HG02642 (cell line): ENCODE results near the gene ANO2.

Experiments
- ATAC-seq: cut with Tn5 transposase; IDR thresholded peaks from one replicate; pipeline ENCODE4 v1.9.1; 2021; ENCODE audit warnings: mild to moderate bottlenecking; ENCODE audit not compliant: unreplicated experiment, poor library complexity

The ANO2 gene

DNA sequence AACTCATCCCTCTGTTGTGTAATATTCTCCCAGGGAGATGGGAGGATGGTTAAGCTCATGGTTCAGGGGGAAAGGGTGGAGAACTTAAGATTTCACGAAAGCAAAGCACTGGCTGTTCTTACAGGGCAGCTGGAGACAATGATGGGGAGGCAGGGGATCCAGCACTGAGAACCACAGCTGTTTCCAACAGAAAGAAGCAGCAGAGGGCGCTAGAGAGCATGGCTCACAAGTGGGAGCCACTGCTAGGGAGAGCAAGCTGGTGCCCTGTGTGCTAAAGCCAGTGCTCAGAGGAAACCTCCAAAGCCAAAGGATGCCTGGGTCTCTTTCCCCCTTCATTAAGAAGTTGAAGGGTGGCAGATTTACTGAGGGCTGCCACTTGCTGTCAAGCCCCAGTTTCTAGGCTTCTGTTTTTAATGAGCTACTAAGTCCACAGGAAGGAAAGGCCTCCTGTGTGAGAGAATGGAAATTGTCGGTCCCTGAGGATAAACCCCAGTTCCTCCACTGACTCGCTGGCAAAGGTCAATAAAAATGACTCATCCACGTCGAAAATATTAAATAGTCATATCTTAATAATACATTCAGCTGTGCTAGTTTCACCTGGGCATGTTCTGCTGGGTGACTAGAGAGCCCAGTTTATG lies 199.7 kb downstream of the ANO2 start:
- ATAC-seq = peak; percentile 57

DNA sequence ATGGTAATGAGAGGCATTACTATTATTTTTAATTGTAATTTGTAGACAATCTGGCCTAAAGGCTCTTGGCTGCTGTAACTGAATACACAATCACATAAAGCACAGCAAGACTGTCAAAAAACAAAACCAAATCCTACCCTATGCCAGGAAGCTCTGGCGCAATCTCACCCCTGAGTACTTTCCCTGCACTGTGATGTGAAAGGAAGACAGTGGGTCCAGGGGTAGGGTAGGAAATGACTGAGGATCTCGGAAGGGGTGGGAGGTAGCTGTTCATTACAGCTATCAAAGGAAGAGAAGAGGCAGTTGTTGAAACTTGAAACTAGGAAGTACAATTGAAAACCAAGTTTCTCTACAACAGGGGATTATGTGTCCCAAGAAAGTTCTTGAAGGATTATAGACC lies 202.8 kb downstream of the ANO2 start:
- ATAC-seq = no peak

DNA sequence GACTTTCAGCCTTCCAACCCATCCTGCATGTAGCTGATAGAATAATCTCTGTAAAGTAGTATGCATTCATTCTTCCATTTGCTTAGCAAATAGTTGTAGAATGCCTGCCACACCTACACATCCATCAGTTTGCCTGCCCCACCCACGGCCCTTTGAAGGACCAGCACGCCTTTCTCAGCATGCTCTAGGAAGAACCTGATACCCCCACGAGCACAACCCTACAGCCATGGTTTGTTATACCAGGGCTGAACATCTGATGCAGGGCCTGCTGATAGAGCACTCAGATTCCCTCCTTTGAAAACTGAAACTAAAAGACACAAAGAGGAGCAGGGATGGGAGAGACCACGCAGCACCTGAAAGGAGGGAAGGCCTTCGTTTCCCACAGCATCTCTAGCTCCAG lies 205.1 kb downstream of the ANO2 start:
- no peak for ATAC-seq

DNA sequence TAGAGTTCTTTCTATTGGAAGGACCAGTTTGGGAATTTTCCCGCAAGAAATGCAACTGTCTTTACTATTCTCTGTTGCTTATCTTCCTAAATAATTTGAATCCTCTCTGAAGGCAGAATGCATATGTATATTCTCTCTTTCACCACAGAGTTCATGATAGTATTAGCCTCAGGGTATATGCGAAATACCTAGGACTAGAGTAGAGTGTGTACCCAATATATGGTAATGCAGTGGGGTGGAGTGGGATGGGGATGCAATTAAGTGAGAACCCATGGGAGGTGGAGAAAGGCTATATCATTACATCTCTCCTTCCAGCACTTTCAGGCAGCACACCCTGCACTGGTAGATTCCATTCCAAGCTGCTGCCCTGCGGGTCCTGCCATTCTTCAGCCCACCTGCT lies 207.3 kb downstream of the ANO2 start:
- ATAC-seq = no peak

DNA sequence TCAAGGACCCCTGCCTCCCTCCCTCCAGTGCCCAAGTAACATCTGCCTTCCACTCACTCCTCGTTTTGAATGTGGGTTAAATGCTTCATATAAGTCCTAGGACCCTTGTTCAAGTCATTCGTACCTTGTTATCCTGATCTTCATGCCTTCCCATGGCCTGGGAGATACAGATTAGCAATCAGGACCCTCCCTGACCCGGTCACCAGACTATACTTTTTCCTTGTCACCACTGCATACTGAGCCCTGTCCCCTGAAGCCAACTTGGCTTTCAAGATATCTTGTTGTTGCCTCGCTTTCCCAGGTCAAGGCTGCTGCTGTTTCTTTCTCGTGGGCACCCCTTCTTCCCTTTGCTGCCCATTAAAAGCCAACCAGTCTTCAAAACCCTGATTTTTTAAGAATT lies 208.5 kb downstream of the ANO2 start:
- ATAC-seq = no peak

DNA sequence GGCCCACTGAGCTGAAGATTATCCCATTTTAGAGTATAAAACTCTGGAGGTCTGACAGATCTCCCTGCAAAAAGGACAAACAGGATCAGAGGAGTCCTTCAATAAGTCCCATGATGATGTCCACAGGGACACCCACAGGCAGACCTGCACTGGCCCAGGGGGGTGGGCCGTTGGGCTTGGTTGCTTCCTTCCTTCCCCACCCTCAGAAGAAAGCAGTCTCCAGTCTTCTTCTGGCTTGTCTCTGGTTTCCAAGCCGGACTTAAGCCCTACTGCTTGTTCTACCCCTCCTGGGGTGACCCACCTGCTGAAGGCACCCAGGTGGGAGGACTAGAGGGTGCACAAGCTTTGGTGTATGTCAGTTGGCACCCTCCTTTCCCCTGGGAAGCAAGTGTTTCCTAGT lies 209.0 kb downstream of the ANO2 start:
- no peak for ATAC-seq

DNA sequence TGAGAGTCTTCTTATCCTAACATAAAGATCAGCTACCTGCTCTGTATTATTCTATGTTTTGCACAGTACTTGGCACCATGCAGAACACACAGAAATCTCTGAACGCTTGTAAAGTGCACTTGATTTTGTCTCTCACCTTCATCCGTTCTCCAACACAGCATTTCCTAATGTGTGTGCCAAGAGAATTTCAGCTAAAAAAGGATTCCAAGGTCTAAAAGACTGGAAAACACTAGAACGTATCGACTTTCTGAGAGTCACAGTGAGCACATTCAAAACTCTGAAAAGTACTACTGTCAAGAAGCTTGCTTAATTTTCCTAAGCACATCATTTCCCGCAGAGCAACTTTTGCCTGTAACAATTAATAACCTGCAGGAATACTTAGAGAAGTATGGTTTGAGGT lies 211.1 kb downstream of the ANO2 start:
- ATAC-seq = no peak

DNA sequence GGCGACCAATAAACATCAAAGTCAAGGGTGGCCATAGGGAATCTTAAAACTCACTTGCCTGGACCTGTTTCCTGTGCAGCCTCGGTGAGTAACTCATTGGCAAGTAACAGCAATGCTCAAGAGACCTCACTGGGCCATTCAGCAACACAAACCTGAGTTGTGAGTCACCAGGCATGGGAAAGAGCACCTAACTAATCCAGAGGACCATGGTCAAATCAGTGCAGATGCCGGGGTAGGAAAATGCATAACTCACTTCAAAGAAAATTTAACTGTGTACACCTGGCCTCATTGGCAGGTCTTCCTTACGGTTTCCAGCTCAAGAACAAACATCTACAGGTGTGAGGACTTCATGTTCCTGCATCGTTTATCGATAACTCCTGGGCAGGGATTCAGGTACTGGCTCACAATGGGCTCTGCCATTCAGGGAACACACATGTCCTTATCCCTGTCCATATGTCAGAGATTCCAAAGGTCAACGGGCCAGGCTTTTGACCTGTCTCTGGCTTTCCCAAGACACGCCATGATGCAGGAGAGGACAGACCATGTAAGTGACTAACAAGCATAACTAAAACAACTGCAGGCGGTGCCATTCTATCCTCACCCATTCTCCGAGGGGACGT lies 211.8 kb downstream of the ANO2 start:
- no peak for ATAC-seq

DNA sequence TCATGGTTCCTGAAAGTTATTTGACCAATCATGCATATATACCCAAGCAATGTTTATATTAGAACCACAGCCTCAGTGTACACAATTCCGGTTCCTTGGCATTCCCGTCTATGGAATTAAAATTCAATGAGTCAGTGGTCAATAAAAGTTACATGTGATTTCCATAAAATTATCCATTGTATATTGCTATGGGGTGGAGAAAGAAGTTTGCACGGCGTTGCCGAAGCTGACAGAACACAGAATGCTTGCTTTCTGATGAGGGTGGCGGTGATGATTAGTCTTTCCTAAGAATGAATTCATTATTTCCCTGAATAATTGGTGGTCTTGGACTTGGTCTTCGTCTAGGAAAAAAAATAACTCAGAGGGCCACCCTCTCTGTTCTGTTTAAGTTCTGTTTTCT lies 214.1 kb downstream of the ANO2 start:
- ATAC-seq = no peak

DNA sequence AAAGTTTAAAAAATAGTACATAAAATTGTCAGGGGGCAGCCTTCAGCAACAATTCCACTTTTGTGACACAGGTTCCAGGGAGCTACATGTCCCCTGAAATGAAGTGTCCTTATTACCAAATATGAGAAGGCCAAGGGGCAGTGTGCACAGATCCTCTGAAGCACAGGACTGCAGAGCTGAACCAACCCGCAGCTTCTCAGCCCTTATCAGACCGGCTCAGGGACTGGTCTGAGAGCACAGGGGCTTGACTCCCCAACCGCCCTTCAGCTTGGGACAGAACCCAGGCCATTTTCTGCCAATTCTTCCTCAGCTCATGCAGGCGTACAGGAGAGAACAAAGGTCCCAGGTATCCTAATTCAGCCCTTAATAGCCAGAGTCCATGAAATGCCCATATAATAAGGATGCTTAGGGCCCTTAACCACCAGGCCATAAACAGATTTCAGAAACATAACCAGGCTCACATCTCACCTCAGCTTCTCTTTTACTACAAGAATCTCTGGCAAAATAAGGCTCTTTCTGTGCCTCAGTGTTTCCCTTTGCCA lies 221.3 kb downstream of the ANO2 start:
- ATAC-seq = no peak

DNA sequence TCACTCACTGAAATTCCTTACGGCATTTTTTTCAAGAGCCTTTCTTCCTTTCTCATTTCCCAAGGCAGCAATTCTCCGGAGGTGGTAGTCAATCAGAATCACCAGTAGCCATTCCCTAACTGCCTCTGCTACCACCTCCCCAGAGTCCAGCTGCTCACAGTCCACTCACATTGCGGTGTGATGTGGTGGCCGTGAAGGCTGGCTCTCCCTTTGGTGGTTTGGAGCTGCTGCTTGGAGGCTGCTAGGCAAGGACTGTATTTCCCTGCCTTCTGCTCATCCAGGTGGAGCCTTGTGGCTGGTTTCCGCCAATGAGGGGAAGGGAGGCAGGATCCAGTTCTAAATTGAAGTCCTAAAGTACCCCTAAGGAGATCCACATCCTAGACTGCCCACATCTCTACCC lies 222.0 kb downstream of the ANO2 start:
- ATAC-seq = no peak

DNA sequence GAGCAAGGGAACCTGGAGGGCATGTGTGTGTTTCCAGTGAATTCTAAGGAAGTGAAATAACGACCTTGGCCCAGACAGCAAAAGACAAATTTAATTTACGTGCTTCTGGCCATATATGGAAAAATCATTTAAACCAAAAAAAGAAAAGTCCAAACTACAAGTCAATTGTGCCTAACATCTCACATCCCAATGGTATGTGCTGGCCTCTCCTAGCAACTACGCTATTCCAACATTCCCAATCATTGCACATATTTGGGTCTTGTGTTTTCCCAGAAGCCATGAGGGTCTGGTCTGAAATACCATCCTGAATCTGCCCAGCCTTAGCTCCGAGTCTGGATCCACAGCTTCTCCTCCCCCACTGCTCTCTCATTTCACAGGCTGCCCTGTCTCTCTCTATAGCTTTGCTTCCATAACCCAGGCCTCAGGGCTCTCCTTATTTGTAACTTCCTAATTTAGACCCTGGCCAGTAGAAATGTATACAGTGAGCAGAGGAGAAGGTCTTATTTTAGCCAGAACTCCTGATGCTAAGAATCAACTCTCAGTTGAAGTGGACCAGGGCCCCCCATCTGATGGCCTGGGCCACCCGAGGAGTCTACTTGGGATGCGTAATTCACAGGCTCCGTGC lies 224.6 kb downstream of the ANO2 start:
- ATAC-seq = no peak

DNA sequence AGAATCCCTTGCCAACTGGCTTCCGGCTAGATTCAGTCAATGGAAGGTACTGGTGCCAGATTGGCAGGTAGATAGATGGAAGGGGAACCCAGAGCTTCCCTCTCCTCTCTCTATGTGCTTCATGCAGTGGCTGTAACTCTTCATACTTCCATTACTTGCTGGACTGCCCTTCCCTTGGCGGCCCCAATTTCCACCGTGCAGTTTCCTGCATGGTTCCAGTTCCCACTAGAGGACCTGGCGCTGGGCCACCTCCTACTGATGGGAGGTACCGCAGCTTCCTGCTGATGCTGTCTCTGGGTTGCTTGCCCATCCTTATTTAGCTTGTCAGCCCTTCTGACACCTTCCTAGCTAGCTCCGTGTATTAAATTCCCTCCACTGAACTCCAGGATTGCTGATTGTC lies 226.4 kb downstream of the ANO2 start:
- no peak for ATAC-seq

DNA sequence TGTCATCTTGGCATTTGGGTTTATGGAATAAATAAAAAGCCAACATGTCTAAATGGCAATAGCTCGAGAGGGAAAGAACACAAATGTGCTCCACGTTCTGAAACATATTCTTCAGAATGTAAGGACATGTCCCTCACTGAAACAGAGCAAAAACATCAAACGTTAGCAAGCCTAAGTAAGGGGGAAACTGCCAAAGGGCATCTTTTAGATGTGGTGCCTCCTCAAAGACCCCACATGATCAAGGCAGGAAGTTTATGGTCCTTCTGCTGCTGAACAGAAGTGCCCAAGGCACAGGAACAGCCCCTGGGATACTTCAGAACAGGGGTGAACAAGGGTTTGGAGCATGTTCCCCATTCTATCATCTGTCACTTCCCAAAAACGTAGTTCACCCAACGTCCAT lies 227.0 kb downstream of the ANO2 start:
- ATAC-seq = no peak

DNA sequence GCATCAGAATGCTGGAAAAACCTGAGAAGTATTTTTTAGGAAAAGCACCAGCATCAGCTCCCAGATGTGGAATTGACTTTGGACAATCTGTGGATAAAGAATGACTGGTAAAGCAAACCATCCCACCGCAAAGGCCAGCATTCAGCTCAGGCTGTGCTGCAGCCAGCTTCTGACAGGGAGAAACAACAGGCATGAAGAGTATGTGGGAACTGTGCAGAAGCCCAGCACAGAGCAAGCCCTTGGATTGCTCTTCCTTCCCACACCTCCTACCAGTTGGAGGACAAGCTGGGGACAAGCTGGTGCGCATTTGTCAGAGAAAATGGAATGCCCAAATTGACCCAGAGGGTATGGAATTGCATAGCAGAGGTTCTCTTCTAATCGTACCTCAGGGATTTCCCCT lies 228.1 kb downstream of the ANO2 start:
- ATAC-seq = no peak

DNA sequence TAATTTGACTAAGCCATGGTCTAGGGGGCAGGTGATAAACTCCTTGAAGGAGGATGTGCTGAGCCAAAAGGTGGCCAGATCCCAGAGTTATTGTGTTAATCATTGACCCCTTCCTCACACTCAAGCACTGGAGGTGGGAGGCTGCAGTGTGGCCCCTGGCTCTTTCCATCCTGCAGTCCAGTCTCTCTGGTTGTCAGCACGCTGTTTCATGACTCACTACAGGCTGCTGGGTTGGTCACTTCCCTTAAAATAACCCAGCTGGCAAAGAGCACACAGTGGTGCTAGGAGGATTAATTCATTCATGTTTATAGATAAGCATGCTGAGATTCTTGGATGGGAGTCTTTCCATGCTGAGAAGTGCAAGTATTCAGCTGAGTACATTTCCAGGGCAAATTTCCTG lies 228.9 kb downstream of the ANO2 start:
- ATAC-seq = no peak

DNA sequence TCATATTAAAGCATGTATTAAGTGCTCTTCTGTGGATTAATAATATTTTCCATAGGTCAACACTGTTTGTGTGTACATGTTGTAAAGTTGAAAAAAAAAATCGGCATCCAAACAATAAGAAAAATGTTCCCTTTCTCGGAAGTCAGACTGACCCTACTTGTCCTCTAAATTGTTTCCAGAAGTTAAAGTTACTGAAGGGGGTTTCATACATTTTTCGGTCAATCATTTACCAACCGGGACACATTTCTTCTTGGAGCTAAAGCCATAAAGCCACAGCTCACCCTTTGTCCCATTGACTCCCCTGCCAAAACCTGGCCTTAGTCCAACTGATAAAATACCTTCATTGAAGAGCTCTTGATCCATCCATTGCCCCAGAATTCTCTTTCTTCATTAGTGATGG lies 230.0 kb downstream of the ANO2 start:
- ATAC-seq = no peak

DNA sequence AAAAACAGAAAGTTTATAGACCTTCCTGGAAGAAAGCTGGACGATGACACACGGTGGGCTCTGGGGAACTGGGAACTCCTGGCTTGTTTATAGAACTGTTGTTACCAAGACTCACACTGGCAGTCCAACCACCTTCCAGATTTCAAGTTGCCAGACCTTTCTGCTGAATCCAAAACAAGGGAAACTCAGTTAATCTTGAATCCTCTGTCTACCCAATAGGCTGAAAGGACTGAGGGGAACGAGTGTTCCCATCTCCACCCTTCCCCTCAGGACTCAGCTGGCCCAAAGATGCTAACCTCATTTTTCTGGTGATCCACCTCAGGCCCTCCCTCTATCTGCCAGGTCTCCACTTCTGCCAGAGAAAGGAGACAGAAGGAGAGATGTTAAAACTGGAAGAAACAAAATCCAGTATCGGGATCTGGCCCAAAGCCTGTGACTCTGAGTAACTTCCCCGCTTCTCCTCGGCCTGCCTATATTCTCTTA lies 231.4 kb downstream of the ANO2 start:
- no peak for ATAC-seq

DNA sequence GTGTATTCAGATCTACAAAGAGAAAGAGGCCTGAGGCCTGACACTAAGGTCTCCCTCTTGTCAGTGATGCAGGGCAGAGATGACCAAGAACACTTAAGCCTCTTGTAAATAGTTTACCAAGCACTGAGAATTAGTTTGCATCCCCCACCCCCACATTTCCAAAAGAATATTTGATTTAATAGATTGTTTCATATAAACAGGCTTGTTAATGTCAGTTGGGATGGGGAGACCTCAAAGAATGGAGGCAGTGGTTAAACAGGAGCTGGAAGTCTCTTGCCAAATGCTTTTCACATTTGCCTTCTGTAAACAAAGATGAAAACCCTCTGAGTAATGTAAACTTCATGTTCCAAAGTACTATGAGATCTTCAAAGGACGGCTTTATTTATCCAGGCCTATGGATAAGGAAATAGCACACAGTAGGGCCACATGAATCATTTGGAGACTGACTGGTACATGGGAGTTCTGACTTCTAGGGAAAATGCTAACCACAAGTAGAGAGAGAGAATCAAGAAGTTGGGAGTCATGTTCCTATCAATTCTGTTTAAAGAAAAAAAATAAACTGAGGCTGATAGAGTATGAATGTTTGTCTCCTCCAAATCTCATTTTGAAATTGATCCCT lies 234.7 kb downstream of the ANO2 start:
- no peak for ATAC-seq

DNA sequence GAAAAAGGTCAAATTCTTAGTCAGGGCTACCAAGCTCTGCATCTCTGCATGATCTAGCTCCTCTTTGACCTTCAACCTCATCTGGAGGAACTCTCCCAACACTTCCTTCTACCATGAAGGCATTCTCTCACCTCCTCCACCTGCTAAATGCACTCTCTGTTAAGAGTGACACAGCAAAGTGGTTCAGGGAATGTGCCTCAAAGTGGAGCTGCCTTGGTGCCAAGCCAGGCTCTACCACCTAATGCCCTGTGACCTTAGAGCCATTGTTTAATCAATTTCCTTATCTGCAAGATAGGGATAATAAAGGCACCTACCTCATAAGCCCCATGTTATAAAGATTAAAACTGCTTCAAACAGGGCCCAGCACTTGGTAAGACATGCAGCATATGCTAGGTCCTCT lies 236.7 kb downstream of the ANO2 start:
- ATAC-seq = no peak

DNA sequence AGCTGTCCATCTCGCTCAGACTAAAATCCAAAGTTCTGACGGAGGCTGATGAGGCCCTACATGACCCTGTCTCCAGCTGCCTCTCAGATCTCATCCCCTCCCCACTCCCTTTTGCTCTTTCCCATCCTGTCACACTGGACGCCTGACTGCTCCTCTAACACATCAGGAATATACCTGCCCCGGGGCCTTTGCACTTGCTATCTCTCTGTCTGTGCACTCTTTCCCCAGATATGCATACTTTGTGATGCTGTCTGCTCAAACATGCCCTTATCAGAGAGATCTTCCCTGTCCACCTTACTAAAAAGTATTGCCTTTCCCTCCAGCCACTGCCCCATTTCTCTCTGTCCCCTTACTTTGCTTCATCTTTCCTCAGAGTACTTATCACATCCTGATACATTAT lies 238.8 kb downstream of the ANO2 start:
- no peak for ATAC-seq
